Measurements from ENCODE around the gene CYP4A22.
"Not testable (repeated sequence)": the region's sequence is repeated elsewhere in the genome, so short reads cannot be mapped to it uniquely, and the experiment has no call there.

Gene CYP4A22

DNA sequence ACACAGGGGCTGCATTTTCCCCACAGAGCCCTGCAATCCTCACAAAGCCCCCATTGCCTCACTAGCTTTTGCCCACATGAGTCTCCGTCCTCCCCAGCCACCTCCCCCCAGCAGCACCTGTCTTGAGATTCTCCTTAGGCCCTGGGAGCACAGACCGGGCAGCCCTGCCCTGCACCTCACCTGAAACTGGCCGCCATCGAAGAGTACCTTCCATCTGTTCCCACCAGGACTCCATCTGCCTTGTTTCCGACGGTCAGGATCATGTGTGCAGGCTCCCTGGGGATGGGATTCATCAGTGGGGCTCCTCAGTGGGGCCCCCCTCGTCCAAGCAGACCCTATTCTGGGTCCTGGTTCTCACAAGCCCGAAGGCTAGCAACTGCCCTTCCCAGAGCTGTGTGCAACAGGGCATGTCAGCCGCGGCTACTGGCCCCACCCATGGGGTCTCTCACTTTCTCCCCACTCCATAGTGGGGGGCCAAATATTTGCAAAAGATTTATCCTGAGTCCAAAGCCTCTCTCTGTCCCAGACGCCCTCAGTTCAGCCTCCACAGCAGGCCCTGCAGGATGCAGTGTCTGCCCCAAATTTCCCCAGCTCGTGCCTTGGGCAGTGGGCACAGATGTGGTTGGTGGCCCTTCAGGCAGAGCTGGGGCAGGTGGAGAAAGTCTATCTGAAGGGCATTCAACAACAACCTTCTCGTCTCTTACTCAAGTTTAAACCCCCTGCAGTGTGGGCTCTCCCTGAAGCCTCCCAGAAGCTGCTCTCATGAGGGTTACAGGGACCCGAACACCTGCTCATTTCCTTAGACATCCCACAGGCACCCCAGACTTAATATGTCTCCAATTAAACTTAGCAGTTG lies 47.8 kb downstream of the CYP4A22 start:
- DNase-seq (ENCODE audit: low spot score) = no peak

DNA sequence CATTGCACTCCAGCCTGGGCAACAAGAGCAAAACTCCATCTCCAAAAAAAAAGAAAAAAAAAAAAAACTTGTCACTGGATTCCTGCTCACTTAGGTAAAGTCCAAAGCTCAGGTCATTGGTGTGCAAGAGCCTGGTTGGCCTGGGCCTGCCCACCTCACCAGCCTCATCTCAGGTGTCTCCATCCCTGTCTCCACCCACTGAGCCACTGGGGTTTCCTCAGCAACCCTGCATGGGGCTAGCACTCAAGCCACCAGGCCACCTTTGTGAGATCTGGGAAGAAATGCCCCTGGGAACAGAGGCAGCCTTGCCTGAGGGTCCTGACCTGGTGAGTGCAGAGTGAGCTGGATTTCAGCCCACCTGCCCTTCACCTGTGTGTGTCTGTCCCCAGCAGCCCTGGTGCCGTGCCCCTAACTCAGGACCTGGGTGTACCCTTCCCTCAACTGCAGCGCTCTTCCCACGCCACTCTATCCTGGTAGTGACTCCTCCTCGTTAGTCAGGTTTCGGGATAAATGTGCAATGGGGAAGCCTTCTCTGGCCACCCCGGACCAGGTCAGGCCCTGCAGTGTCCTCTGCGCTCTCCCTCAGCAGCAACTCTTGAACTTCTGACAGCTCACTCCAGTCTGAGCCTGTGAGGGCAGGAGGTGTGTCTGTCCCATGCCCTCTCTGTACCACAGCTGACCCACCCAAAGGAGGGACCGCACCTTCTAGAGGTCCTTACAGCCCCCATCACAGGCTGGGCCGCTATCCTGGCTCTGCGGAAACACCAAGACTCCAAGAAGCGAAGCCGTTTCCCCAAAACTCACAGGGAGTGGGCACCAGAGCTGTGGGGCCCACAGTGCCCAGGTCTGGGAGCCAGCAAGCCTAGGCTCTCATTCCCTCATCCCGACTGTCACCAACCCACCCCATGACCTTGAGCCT lies 49.3 kb downstream of the CYP4A22 start:
- no peak for DNase-seq (ENCODE audit: low spot score)

DNA sequence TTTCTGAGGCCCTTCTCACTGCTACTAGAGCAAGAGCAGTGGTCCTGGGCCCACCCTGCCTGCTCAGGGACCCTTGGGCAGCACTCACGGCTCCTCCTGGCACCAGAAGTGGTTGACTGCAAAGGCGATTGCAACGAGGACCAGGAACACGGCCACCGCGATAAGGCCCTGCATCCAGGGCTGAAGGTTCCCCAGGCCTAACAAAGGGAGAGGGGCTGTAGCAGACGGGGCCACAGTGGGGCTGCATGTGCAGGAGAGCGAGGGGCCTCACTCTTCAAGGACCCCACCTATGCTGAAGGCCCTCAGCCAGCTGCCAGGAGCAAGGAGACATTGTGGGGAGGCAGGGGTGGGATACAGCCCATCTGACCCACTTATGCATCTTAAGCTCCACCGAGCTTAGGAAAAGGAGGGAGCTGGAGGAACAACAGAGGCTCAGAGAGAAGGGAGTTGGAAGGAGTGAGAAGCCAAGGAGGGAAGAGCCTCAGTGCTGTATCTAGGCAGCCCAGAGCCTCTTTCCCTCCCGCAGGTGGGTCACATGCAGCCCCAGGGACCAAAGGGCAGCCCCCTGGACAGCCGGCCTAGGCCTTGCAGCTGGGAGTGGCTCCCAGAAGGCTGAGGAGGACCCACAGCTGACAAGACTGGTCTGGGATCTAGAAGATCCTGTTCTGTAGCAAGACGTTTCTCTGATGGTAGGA lies 50.1 kb downstream of the CYP4A22 start:
- DNase-seq (ENCODE audit: low spot score) = no peak

DNA sequence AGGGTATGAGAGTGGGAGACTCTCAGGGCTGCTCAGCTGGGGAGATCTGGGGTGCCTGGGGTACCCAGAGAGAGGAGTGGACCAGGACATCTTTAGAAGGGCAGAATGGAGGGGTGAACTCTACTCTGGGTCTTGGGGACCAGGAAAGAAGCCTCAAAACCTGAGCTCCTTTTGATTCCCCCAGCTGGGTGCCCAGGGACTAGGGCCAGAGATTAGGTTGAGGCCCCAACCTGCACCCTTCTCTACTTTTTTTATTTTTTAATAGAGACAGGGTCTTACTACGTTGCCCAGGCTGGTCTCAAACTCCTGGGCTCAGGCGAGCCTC lies 50.6 kb downstream of the CYP4A22 start:
- DNase-seq (ENCODE audit: low spot score) = no peak

DNA sequence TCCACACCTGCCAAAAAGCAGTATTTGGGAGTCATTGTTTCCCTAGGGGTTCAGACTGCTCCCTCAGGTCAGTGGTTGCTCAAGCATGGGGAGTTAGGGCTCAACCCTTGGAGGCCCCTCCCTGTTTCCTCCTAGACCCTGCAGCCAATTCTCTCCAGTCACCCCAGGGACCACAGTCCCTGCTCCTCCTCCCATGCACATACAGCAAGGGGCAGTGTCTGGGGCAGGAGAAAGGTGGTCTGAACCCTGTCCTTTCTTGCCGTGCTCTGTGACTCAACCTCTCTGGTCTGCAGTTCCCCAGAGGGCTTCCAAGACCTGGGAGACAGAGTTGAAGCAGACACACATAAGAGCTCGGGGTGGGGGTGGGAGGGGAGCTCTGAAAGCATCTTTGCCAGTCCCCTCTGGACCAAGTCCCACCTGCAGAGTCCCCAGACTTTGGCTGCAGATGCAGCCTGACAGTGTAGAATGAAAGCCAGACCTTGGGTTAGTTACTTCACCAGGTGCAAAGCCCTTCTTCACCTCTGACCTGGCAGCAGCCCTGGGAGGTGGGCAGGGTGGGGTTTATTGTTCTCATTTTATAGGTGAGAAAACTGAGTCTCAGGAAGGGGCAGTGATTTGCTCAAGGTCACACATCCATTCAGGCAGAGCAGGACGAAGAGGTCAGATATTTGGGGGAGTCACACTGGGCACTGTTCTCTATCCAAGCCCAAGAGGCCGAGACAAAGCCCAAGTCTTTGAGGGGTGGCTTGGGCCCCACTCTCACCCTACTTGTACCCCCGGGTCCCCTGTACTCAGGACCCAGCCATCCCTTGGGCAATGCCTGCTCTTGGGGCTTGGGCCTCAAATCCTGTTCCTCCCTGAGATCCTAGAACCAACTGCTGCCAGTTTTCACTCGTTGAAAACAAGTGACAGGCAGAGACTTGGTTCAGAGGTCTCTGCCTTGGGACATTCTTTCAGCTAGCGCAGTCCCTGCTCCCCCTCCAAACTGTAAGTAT lies 51.8 kb downstream of the CYP4A22 start:
- no peak for DNase-seq (ENCODE audit: low spot score)

DNA sequence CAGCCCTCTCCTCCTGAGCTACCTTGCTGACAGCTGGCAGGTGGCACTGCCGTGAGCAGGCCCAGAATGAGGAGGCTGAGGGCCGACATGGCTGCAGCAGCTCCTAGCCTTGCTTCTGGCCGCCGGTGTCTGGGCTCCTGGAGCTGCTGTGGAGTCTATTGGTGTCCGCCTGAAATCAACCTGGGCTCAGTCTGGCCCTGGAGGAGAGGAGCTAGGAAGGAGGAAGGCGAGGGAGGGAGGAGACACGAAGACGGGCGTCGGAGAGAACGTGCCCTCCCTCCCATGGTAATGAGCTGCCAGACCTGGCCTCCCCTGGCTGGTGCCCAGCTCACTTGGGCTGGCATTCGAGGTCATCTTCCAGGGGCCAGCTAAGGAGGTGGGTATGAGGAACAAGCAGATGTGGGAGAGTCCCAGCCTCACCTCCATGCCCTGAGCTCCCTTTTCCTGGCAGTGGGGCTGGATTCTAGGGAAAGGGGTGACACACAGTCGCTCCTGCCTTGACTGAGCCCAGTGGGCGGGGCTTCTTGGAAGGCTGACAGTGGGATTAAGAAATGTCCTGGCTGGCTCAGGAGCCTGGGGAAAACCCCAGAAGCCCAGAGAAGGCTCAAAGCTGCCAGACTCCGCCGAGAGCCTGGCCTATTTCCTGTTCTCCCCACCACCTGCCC lies 52.7 kb downstream of the CYP4A22 start, which contains the start of gene PDZK1IP1:
PDZK1IP1 (minus strand) TSS at position 193 of the 665 bp plus-strand sequence; CDS start at position 89, 104 bp downstream.
- peak; percentile 33 for DNase-seq (ENCODE audit: low spot score)

DNA sequence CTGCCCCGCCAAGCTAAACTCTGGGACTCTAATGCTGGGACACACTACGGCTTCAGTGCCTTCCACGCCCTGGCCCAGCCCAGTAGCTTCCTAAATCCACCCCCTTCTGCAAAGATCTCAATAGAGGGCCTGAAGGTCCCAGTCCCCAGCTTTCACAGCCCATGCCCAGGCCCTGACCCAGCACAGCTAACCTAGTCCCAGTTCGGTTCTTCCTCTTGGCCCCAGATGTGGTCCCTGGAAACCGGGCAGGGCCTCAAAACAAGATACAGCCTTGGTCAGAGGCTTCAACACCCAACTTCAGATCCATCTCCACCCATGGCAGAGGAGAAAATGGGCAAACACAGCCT lies 53.2 kb downstream of the CYP4A22 start:
- no peak for DNase-seq (ENCODE audit: low spot score)

DNA sequence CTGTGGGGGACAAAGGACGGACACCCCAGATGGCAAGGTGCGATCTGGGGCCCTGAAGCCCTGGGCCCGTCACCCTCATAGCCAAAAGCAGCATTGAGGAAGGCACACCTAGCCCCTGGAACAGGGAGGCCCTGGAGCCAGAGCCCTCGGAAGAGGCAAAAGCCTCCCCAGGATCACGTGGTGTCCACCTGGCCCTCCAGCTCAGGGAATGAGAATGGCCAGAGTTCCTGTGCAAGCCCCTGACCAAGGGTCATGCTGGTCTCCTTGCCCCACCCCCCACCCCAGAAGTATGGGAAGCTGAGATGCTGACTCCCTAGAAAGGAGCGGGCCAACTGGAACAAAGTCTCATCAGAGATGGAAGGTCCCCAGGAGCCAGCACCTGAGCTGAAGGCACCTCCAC lies 53.6 kb downstream of the CYP4A22 start:
- DNase-seq (ENCODE audit: low spot score) = no peak

DNA sequence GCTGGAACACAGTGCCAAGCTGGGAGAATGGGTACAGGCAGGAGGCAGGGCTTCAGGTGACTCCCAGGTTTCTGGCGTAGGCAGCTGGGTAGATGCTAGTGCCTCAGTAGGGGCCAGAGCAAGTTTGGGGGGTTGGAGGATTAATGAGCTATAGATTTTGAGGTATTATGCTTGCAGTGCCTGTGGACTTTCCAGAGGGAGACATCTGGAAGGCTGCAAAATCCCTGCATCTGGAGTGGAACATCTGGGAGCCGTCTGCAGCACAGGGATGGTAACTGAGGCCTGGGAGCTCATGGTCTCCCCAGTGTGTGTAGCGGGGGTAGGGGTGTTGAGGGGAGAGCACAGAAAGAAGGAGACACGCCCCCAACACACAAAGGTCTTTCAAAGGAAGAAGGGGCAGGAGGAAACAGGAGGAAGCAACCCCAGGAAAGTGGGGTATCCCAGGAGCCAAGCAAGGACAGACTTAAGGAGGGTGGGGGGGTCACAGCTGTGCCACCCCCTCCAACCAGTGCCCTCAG lies 54.8 kb downstream of the CYP4A22 start:
- no peak for DNase-seq (ENCODE audit: low spot score)

DNA sequence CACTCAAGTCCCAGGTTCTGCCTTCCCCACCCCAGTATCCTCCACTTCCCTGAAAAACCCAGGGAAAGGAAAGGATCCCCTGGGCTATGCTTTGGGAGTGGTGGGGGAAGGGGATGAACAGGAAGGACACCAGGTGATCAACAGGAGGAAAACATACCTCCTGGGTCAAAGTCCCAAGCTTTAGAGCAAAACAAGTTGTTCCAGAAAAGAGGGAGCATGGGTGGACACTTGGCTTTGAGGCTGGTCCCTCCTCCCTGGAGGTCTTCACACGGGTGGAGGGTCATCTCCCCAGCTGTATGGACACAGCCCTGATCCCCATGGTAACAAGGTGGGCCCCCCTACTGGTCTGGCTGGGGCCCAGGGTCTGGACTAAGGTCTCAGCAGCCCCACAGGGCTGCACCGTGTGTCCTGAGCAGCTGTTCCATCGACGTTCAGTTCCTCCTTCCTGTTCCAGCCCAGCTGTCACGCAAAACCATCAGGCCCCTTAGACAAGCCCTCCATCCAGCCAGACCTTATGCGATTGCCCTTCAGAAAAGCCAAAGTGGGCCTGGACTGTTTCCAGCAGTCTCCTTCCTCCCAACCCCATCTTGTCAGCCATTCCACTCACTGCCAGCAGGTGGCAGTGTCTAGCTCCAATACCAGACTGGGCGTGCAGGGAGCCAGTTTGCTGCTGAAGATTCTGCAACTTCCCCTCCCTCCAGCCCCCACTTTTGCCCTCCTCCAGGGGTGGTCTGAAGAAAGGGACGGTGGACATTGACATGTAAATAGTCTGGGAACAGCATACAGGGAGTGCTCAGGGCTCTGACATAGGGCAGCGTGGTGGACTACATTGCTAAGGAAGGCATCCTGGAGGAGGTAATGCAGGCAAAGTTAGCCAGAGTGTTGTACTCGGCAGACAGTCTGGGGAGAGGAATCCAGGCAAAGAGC lies 55.5 kb downstream of the CYP4A22 start:
- peak; percentile 61 for DNase-seq (ENCODE audit: low spot score)

DNA sequence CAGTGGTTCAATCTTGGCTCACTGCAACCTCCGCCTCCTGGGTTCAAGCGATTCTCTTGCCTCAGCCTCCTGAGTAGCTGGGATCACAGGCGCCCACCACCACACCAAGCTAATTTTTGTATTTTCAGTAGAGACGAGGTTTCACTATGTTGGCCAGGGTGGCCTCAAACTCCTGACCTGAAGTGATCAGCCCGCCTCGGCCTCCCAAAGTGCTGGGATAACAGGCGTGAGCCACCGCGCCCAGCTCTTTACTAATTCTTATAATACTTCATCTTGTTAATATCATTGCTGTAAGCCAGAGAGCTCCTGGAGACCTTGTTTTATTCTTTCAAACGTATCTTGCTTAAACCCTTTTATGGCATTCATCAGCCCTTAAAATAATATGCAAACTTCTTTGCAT lies 56.3 kb downstream of the CYP4A22 start:
- DNase-seq (ENCODE audit: low spot score) = not testable (repeated sequence)

DNA sequence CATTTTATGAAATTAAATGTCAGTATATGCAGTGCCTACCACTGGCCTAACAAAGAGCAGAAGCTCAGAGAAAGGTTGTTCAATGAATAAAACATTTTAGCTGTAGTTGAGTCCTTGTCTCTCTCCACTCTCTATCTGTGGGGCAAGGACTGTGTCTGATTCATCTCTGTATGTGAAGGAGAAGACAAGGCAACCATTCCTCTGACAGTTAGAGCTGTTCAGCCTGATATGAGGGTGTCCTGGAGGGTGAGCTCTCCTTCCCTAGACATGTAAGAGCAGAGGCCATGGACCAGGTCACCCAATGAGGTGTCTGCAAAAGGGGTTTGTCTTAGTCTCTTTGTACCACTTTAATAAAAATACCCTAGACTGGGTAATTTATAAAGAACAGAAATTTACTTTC lies 57.1 kb downstream of the CYP4A22 start:
- no peak for DNase-seq (ENCODE audit: low spot score)

DNA sequence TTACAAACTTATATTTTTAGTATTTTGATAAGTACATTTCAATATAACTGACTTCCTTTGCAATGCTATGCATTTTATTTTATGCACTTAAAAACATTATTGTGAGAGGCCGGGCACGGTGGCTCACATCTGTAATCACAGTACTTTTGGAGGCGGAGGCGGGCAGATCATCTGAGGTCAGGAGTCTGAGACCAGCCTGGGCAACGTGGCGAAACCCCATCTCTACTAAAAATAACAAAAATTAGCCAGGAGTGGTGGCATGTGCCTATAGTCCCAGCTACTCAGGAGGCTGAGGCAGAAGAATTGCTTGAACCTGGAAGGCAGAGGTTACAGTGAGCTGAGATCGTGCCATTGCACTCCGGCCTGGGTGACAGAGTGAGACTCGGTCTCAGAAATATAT lies 58.7 kb downstream of the CYP4A22 start:
- not testable (repeated sequence) for DNase-seq (ENCODE audit: low spot score)

DNA sequence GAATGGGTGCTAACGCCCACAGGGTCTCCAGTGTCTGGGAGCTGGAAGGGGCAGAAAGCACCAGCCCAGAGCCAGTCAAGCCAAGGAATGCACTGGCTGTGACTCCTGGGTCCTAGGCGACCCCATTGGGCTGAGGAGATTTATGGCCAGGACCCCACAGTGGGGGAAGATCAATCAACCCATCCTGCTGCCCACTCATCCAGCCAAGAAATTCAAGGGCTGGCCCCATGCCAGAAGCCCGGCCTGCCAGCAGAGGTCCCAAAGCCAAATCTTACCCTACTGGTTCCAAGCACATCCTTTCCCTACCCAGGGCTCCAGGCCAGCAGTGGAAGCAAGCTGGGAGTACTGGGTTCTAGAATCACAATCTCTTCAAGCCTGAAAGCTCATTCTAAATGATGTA lies 59.4 kb downstream of the CYP4A22 start:
- DNase-seq (ENCODE audit: low spot score) = no peak

DNA sequence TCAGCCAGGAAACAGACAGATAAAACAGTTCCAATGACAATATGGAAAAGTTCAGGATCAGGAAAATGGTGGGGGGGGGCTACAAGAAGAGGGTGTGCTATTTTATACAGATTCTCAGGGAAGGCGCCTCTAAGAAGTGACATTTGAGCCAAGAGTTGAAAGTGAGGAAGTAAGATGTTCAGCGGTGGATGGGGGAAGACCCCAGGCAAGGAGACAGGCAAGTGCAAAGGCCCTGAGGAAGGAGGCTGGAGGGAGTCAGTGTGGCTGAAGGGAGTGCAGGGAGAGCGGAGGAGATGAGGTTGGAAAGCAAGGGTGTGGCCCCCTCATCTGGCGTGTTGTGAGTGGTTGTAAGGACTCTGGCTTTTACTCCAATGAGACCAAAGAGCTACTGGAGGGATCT lies 61.0 kb downstream of the CYP4A22 start:
- no peak for DNase-seq (ENCODE audit: low spot score)

Data from globus pallidus (tissue), 1 donor.